Fibroblast of skin of right biceps (primary cell): ENCODE data around the gene POTEE.
"Not testable (repeated sequence)": the region's sequence is repeated elsewhere in the genome, so short reads cannot be mapped to it uniquely, and the experiment has no call there.

Source experiments
- DNase-seq: peaks from one replicate; pipeline ENCODE4 v3.0.0-alpha.2; 2013

The POTEE gene

DNA sequence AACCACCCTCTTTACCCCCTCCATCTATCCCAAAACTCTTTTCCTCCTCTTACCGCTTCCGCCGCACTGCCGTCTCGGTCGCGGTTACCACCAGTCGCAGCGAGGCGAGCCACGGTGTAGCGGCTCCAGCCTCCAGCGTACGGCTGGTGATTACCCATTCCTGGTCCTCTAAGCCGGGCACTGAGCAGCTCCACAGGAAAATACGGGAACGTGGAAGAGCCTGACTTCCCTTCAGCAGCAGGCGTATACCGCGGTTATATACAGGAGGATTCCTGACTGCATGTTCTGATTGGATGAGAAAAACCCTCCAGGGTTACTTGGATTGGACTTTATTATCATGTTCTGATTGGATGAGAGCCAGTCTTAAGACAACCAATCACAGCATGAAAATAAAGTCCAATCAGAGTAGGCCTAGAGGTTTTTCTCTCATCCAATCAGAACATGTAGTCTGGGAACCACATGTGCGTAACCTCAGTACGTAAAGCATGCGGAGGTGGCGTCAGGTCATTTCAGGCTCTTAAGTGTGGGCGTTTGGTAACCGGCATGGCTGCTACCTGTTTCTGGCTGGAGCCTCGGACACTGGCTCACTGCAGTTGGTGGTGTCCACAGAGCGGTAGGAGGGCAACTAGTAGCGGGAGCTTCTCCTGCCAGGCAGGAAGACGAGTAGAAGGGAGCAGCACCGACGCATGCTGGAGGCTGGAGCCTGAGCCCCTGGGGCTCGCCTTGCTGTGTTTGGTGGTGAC is at the start of gene POTEE:
POTEE (plus strand) TSS at position 507 of the 743 bp plus-strand sequence. CDS start 8,867 bp downstream, outside the sequence.
- DNase-seq = not testable (repeated sequence)

DNA sequence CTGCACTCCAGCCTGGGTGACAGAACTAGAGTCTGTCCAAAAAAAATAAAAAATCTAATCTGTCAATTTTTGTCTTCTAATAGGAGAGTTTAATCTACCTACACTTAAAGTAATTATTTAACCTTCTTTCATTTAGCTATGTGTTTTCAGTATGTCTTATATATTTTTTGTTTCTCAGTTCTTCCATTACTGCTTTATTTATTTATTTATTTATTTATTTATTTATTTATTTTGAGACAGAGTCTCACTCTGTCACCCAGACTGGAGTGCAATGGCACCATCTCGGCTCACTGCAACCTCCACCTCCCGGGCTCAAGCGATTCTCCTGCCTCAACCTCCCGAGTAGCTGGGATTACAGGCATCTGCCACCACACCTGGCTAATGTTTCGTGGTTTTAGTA is 43.8 kb upstream of the POTEE start:
- DNase-seq = not testable (repeated sequence)

DNA sequence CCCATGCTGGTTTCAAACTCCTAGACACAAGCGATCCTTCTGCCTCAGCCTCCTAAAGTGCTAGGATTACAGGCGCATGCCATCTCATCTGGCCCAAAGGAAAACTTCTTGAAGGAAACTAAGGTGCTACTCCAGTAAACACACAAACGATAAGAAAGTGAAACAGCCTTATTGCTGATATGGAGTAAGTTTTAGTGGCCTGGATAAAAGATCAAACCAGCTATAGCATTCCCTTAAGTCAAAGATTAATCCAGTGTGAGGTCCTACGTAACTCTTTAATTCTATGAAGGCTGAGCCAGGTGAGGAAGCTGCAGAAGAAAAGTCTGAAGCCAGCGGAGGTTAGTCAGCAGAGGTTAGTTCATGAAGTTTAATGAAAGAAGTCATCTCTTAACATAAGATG is 40.8 kb upstream of the POTEE start:
- DNase-seq = no peak

DNA sequence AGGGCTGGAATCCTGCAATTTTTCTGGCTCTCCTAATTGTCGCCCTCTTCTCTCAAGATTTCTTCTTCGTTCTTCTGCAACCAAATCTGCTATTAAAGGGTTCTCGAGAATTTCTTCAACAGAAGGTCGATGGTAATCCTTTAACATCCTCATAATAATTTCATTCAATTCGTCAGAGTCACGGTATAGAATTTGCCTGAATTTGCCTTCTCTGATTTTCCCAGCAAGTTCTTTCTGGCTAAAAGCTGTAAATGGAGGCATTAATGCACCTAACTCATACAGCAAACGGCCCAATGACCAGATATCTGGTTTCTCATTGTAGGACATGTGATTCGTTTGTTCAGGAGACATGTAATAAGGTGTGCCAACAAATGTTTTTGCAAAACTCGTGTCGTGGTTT is 31.3 kb upstream of the POTEE start:
- DNase-seq = not testable (repeated sequence)

- not testable (repeated sequence) for DNase-seq
Observed at GRCh38 chr2:131178721-131179418, 30.5 kb upstream of the POTEE start.

DNA sequence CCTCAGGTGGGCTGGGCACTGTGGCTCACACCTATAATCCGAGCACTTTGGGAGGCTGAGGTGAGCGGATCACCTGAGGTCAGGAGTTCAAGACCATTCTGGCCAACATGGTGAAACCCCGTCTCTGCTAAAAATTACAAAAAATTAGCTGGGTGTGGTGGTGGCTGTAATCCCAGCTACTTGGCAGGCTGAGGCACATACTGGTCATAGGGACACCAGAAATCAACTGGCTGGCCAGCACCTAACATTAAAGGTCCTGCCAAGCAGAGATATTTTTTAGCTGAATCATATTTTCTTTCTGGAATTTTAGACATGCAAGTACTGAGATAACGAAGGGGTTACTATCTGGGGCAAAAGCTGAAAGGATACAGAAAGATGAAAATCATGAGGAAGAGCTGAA is 27.9 kb upstream of the POTEE start:
- DNase-seq = not testable (repeated sequence)

DNA sequence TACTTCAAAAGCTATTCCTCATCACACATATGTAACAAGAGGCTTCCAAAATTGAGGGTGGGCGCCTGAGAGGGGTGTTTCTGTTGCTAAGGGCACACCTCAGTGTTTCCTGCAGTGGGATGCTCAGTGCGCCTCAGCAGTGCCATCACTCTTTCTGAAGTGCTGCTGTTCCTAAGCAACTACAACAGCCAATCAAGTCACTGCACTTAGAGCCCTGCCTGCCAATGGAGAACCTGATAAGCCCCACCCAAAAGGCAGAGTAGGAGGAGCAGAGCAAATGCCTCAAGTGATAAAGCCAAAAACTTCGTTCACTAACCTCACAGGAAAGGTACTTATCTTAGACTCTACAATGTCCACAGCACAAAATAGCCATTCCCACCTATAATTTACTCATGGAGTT is 15.9 kb upstream of the POTEE start:
- not testable (repeated sequence) for DNase-seq

DNA sequence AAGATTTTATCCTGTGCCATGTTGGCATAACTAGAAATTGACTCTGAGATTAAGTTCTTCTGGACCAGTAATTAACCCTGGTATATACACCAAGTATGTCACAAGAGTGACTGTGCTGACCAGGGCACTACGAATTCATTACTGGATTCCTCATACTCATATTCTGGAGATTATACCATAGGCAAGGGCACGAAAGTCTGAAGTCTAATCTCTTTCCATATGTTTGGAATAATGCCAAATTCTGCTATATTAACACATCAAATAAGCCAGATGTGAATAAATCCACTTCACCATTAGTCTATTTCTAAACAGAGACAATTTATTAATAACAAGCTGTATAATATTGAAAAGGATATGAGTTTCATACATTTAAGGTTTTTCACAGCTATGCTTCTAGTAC is 13.2 kb upstream of the POTEE start:
- DNase-seq = not testable (repeated sequence)

DNA sequence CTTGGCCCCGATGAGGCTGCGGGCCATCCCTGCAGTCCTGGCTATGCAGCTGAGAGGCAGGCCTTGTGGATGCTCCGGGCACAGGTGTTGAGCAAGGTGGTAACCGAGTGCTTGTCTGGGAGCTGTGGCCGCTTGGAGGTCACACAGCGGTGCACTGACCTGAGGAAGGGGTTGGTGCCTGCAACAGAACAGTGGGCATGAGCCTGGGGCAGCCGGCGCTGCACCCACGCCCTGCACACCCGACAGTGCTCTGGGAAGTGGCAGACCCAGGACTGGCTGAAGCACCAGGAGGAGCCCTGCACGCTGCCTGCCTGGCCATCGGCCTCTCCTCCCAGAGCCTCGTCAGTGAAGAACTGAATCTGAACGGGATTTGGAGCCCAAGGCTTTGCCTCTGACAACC is 8.2 kb upstream of the POTEE start:
- no peak for DNase-seq

DNA sequence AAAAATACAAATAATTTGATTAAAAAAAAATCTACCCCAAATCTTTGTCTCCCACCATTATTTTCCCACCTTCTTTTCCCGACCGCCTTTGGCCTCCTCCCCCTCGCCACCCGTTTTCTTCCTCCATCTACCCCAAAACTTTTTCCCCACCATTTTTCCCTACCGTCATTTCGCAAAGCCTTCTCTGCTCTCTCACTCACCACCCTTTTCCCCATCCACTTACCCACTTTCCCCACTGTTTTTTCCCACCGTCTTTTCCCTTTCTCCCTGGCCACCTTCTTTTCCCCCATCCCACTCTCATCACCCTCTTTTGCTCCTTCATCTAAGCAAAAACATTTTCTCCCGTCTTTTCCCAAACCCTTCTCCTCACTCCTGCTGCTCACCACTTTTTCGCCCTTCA is 1.5 kb upstream of the POTEE start:
- not testable (repeated sequence) for DNase-seq

GRCh38 chr2:131209773-131210104 is 403 bp downstream of the POTEE start:
- not testable (repeated sequence) for DNase-seq

GRCh38 chr2:131210434-131211211 is 1.3 kb downstream of the POTEE start:
- not testable (repeated sequence) for DNase-seq

GRCh38 chr2:131217238-131217986 is 8.1 kb downstream of the POTEE start:
- DNase-seq = not testable (repeated sequence)

DNA sequence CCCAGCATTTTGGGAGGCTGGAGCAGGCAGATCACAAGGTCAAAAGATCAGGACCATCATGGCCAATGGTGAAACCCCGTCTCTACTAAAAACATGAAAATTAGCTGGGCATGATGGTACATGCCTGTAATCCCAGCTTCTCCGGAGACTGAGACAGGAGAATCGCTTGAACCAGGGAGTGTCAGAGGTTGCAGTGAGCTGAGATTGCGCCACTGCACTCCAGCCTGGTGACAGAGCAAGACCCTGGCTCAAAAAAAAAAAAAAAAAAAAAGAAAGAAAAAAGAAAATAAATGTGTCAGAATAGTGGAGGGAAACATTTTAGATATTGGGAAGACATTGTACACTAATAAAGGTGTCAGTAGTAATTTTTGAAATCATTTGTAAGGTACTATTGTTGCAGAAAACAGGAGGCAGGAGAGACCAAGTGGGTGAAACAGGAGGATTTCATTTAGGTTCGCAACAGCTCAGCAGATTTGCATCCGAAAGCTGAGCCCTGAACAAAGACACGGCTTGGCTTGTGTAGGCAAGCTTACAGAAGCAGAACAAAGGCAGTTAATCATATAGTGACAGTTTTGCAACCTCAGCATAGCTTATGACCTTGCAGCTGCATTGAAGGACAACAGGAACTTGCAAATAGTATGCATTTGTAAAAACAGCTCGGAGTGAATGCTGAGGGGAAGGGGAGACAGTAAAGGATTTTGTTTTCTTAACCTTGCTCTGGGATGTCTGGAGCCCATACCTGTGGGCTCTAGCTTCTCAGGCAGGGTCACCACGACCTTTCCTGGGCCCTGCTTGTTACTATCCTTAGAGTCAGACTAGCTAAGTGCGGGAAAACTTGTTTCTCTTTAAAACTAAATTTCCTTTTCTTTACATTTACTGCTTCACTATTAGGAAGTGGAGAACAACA is 26.5 kb downstream of the POTEE start:
- not testable (repeated sequence) for DNase-seq
